Activated T-helper 1 cell treated with anti-CD3 and anti-CD28 coated beads, Interleukin-12 subunit alpha, Interleukin-12 subunit beta, Interleukin-2, Interleukin-4 antibody, amounts not matched to agents 30 ng/mL and 10 ng/mL and 1 ng/mL, durations not matched to agents 14 hours and 24 hours and 36 hours (primary cell): ENCODE measurements around the gene HSD17B8. TPM values are rescaled to one million over a fixed set of nuclear protein-coding genes. Genes with fewer than 3 reads are reported as not detected.

ENCODE experiments used
- DNase-seq: peaks from one replicate; pipeline ENCODE4 v3.0.0; 2021; ENCODE audit warnings: low spot score
- H3K27ac Mint-ChIP-seq: one replicate; pipeline ENCODE4 v1.8.0; 2021; ENCODE audit warnings: mild to moderate bottlenecking, mixed read lengths
- H3K27me3 Mint-ChIP-seq: one replicate; pipeline ENCODE4 v1.8.0; 2022; ENCODE audit warnings: mild to moderate bottlenecking, moderate library complexity, mixed read lengths; ENCODE audit not compliant: insufficient read depth
- H3K36me3 Mint-ChIP-seq: one replicate; pipeline ENCODE4 v1.8.0; 2021; ENCODE audit warnings: low read depth, mixed read lengths
- H3K4me1 Mint-ChIP-seq: one replicate; pipeline ENCODE4 v1.8.0; 2021; ENCODE audit warnings: low read depth, mixed read lengths
- H3K4me3 Mint-ChIP-seq: one replicate; pipeline ENCODE4 v1.8.0; 2021; ENCODE audit warnings: mild to moderate bottlenecking, moderate library complexity, mixed read lengths
- H3K9me3 Mint-ChIP-seq: one replicate; pipeline ENCODE4 v1.8.0; 2021; ENCODE audit warnings: mixed read lengths
- intact Hi-C: fragments of 100-400 bp; cut with micrococcal nuclease; formaldehyde crosslinking; loops from one replicate; pipeline ENCODE4 v1.15.1; 2024
- total RNA-seq: library from RNA; stranded (reverse); gene quantifications from 2 replicates; pipeline ENCODE4 v1.2.3, GENCODE V29; 2022

HSD17B8 gene
- total RNA-seq, 1 donor from 2014 or later = 15.2 TPM

GRCh38 chr6:33207552-33208090, 3.2 kb downstream of the HSD17B8 start:
- H3K27ac Mint-ChIP-seq = peak overlapping the region; percentile 96
- no peaks in the 10 kb centered on the region for H3K9me3 Mint-ChIP-seq
- no peak for DNase-seq
- peaks cover 36% of the 10 kb centered on the region for H3K36me3 Mint-ChIP-seq
- H3K27me3 Mint-ChIP-seq = peaks cover 7% of the 10 kb centered on the region
- H3K4me1 Mint-ChIP-seq = peaks cover 51% of the 10 kb centered on the region
- intact Hi-C loops = loop anchor here (1.0 to 10.0 kb wide), 6 partner anchors 7 to 1543 kb away; partner anchors contain the start of genes C6orf47, CSNK2B, GPANK1 and ITPR3
- peak overlapping the region; percentile 91 for H3K4me3 Mint-ChIP-seq

DNA sequence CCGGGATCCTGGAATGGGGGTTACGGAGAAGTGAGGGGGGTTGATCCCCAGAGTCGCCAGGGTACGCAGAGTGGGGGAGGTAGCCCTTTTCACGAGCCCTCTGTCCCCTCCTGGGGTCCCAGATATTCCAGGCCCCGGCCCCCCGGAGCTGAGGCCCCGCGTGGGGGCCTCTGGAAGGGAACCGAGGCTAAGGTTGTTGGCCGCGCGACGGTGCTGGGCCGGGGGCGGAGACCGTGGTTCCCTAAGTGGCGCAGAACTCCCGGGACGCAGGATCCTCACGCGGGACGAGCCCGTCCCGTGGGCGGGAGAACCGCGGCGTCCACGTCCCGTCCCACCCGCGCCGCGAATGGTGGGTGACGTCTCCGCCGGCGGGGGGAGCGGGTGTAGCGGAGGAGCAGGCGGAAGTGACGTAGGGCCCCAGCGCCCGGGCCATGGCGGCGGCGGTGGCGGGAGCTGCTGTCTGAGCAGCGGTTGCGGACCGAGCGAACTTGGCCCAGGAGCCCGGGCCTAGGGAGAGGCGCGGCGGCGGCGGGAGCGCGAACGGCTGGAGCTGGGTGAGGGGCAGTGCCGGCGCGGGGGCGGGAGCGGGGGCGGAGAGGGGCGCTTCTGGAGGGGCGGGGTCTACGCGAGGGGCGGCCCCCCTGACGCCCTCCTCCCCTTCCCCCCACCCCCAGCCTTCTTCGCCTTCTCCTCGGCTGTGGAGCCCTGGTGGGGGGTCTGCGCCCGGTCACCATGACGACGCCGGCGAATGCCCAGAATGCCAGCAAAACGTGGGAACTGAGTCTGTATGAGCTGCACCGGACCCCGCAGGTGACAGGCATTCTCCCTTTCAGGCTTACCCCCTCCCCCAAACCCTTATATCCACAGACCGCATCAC, 3.9 kb downstream of the HSD17B8 start, which contains the start of gene RING1:
TSS of gene RING1 (plus strand) at position 410 of the 877 bp plus-strand sequence. CDS start at position 733, 323 bp downstream.
- Mint-ChIP-seq H3K9me3 (no peaks in the 10 kb centered on the region), H3K27ac (peak within 1 kb of the TSS; percentile 96), H3K4me1 (peaks cover 50% of the 10 kb centered on the region), H3K36me3 (peaks cover 30% of the 10 kb centered on the region), H3K27me3 (peaks cover 14% of the 10 kb centered on the region), H3K4me3 (peak within 1 kb of the TSS; percentile 91)
- intact Hi-C loops = loop anchor here (1.0 to 10.0 kb wide), 6 partner anchors 8 to 1544 kb away; partner anchors contain the start of genes C6orf47, CSNK2B, GPANK1 and ITPR3
- peak; percentile 84 for DNase-seq

- no peaks in the 10 kb centered on the region for H3K9me3 Mint-ChIP-seq
- peaks cover 50% of the 10 kb centered on the region for H3K4me1 Mint-ChIP-seq
- peaks cover 27% of the 10 kb centered on the region for H3K36me3 Mint-ChIP-seq
- intact Hi-C loops = loop anchor here (10.0 kb wide), 3 partner anchors 365 to 1545 kb away; partner anchors contain the start of genes C6orf47, CSNK2B, GPANK1 and LY6G5B
- peak overlapping the region; percentile 31 for H3K4me3 Mint-ChIP-seq
- H3K27me3 Mint-ChIP-seq = peaks cover 29% of the 10 kb centered on the region
- H3K27ac Mint-ChIP-seq = no peak overlapping the region
- DNase-seq = no peak
Measured at GRCh38 chr6:33209856-33210255, 5.4 kb downstream of the HSD17B8 start.

- Mint-ChIP-seq H3K4me3 (no peak overlapping the region), H3K27ac (no peak overlapping the region), H3K9me3 (no peaks in the 10 kb centered on the region), H3K4me1 (peaks cover 37% of the 10 kb centered on the region), H3K36me3 (peaks cover 26% of the 10 kb centered on the region), H3K27me3 (peaks cover 34% of the 10 kb centered on the region)
- no peak for DNase-seq
- intact Hi-C loops = no loop called here
Measured at GRCh38 chr6:33211136-33211535, 6.7 kb downstream of the HSD17B8 start.

DNA sequence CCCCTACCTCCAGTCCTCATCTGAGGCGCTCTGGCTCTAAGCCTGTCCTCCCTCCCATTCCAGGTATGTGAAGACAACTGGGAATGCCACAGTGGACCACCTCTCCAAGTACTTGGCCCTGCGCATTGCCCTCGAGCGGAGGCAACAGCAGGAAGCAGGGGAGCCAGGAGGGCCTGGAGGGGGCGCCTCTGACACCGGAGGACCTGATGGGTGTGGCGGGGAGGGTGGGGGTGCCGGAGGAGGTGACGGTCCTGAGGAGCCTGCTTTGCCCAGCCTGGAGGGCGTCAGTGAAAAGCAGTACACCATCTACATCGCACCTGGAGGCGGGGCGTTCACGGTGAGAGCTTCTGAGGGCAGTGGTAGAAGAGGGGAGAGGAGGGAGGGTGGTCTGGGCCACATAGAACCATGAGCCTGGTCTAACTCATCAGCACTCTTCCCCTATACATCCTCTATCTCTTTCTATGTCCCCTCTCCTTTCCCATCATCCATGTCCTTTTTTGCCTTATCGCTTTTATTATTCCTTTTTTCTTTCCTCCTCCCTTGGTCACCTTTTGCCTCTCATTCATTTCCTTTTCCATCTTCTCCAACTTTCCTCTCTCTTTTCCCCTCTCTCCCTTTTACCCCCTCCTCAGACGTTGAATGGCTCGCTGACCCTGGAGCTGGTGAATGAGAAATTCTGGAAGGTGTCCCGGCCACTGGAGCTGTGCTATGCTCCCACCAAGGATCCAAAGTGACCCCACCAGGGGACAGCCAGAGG, 7.4 kb downstream of the HSD17B8 start:
- peaks cover 34% of the 10 kb centered on the region for H3K4me1 Mint-ChIP-seq
- H3K36me3 Mint-ChIP-seq = peaks cover 26% of the 10 kb centered on the region
- no peak overlapping the region for H3K27ac Mint-ChIP-seq
- H3K4me3 Mint-ChIP-seq = no peak overlapping the region
- no peak for DNase-seq
- no peaks in the 10 kb centered on the region for H3K9me3 Mint-ChIP-seq
- intact Hi-C loops = no loop called here
- H3K27me3 Mint-ChIP-seq = peaks cover 34% of the 10 kb centered on the region

GRCh38 chr6:33212857-33213165, 8.4 kb downstream of the HSD17B8 start:
- Mint-ChIP-seq H3K27ac (no peak overlapping the region), H3K36me3 (peaks cover 26% of the 10 kb centered on the region), H3K4me1 (peaks cover 34% of the 10 kb centered on the region), H3K9me3 (no peaks in the 10 kb centered on the region), H3K27me3 (peaks cover 34% of the 10 kb centered on the region), H3K4me3 (no peak overlapping the region)
- intact Hi-C loops = no loop called here
- DNase-seq = no peak

DNA sequence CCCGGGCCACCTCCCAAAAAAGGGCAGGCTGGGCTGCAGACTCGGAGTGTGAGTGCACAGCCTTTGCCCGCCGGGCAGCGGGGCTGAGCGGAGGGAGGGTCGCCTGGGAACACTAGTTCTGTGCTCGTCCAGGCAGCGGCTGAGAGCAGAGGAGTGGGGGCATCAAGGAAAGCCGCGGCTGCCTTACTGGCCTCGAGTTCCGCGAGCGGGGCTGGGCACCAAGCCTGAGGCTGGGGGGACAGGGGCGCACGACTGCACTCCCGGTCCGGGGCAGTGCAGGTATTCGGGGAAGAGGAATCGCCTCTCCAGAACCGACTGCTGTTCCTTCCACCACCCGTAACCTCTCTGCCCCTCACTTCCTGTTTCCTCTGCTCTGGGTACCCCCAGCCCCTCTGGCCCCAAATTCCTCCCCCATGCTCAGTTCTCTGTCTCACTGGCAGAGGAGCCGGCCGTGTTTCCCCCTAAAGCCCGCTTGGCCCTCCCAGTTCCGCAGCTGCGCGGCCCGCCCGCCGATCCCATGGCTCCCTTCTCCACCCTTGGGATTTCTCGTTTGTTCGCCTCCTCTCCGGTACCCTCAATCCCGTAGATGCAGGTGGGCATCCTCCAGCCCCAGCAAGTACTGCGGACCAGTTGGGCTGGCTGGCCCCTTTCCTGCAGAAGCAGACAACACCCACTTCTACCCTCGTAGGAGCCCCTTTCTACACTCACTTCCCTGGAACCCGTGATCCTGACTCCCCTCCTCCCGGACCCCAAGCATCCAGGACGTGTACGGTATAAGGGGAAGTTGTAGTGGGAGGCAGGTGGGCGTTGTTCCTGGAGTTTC, 8.9 kb downstream of the HSD17B8 start:
- intact Hi-C loops = no loop called here
- Mint-ChIP-seq H3K9me3 (no peaks in the 10 kb centered on the region), H3K27me3 (peaks cover 39% of the 10 kb centered on the region), H3K4me1 (peaks cover 34% of the 10 kb centered on the region), H3K4me3 (peak overlapping the region; percentile 66), H3K27ac (no peak overlapping the region), H3K36me3 (peaks cover 26% of the 10 kb centered on the region)
- no peak for DNase-seq

DNA sequence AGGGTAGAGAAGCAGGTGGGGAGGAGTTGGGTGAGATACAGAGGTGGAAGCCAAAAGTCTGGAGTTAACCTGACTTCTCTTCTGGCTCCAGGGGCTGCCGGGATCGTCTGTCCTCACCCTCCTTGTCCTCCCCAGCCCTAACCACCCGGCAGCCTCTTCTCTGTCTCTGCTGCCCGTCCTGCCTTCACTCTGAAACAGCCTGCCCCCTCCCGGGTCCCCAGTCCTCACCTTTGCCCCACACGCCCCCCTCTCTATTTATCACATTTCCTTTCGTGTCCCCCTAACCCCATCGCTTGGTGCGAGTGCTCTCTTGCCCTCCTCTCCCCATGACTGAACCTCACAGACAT, 9.5 kb downstream of the HSD17B8 start:
- no peak overlapping the region for H3K4me3 Mint-ChIP-seq
- H3K9me3 Mint-ChIP-seq = no peaks in the 10 kb centered on the region
- peaks cover 40% of the 10 kb centered on the region for H3K27me3 Mint-ChIP-seq
- peaks cover 30% of the 10 kb centered on the region for H3K4me1 Mint-ChIP-seq
- intact Hi-C loops = no loop called here
- H3K36me3 Mint-ChIP-seq = peaks cover 24% of the 10 kb centered on the region
- DNase-seq = no peak
- H3K27ac Mint-ChIP-seq = no peak overlapping the region

GRCh38 chr6:33215271-33216116, 11.0 kb downstream of the HSD17B8 start:
- Mint-ChIP-seq H3K27me3 (peaks cover 47% of the 10 kb centered on the region), H3K27ac (no peak overlapping the region), H3K9me3 (no peaks in the 10 kb centered on the region), H3K36me3 (peaks cover 14% of the 10 kb centered on the region), H3K4me3 (no peak overlapping the region), H3K4me1 (peaks cover 21% of the 10 kb centered on the region)
- DNase-seq = no peak
- intact Hi-C loops = no loop called here

GRCh38 chr6:33216117-33216649, 11.7 kb downstream of the HSD17B8 start:
- no peak for DNase-seq
- no peaks in the 10 kb centered on the region for H3K9me3 Mint-ChIP-seq

DNA sequence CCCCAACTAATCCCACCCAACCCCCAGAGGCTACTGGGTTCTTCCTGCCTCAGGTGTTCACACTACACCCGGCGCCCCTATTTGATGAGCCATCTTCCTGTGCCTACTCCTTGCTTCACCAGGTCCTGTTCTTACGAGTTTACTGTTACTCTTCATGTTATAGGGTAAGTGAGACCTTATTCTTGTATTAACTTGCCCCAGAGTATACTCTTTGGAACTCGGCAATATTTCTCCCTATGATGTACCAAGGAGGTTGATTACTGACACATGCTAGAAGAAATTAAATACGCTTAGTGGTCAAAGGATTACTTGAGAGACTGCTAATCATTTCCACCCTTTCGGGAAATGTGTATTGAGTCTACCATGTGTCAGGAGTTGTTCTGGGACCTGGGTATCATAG, 12.8 kb downstream of the HSD17B8 start:
- intact Hi-C loops = no loop called here
- peaks cover 51% of the 10 kb centered on the region for H3K27me3 Mint-ChIP-seq
- no peaks in the 10 kb centered on the region for H3K9me3 Mint-ChIP-seq
- peaks cover 21% of the 10 kb centered on the region for H3K4me1 Mint-ChIP-seq
- H3K4me3 Mint-ChIP-seq = no peak overlapping the region
- H3K27ac Mint-ChIP-seq = no peak overlapping the region
- H3K36me3 Mint-ChIP-seq = peaks cover 8% of the 10 kb centered on the region
- no peak for DNase-seq

More at GRCh38 chr6:33216117-33216649, 11.7 kb downstream of the HSD17B8 start:
- intact Hi-C loops = no loop called here
- H3K27me3 Mint-ChIP-seq = peaks cover 47% of the 10 kb centered on the region
- H3K36me3 Mint-ChIP-seq = peaks cover 11% of the 10 kb centered on the region
- no peak overlapping the region for H3K4me3 Mint-ChIP-seq
- H3K4me1 Mint-ChIP-seq = peaks cover 21% of the 10 kb centered on the region
- no peak overlapping the region for H3K27ac Mint-ChIP-seq
